GM20000 (cell line): ENCODE results near the gene C1orf210.

ENCODE experiments used
- DNase-seq: peaks from one replicate; pipeline ENCODE4 v3.0.0; 2012; ENCODE audit warnings: low spot score
- TF ChIP-seq, protein P1 (sequence below): IDR thresholded peaks from 2 replicates; pipeline ENCODE4 v1.5.1; 2012; ENCODE audit warnings: mild to moderate bottlenecking, control low read depth; ENCODE audit errors: extremely low read depth, missing control alignments

Gene C1orf210

DNA sequence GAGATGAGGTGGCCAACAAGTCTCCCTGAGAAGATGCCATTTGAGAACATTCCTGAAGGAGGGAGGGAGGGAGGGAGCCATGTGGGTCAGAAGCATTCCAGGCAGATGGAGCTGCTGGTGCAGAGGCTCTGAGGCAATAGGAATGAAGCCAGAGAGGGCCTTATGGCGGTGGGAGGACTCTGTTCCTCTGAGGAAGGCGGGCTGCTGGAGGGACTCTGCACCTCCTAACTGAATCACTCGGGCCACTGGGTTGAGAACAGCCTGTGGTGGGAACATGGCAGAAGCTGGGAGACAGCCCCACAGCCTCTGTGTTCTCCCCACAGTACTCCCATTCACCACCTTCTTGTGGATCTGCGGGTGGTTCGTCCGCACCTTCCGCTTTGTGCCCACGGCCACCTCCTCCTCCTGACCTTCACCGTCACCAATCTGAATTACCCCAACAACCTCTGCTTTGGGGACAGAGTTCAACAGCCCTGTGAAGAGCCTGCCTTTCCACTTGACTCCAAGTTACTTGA lies 18.0 kb downstream of the C1orf210 start:
- TF ChIP-seq, protein P1, sequence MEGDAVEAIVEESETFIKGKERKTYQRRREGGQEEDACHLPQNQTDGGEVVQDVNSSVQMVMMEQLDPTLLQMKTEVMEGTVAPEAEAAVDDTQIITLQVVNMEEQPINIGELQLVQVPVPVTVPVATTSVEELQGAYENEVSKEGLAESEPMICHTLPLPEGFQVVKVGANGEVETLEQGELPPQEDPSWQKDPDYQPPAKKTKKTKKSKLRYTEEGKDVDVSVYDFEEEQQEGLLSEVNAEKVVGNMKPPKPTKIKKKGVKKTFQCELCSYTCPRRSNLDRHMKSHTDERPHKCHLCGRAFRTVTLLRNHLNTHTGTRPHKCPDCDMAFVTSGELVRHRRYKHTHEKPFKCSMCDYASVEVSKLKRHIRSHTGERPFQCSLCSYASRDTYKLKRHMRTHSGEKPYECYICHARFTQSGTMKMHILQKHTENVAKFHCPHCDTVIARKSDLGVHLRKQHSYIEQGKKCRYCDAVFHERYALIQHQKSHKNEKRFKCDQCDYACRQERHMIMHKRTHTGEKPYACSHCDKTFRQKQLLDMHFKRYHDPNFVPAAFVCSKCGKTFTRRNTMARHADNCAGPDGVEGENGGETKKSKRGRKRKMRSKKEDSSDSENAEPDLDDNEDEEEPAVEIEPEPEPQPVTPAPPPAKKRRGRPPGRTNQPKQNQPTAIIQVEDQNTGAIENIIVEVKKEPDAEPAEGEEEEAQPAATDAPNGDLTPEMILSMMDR: no peak
- DNase-seq: no peak

DNA sequence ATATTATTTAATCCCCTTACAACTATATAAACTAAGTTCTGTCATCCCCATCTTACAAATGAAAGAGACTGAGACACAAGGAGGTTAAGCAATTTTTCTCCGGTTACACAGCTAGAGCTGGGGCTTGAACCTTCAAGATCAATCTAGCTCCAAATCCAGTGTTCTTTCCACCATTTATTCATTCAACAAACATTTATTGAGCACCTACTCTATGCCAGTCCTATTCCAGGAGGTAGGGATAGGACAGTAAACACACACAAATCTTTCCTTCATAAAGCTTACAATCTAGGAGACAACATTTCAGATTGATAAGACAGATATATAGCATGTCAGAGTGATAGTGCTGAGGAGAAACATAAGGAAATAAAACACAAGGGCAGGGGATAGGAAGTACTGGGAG lies 18.5 kb downstream of the C1orf210 start:
- no peak for DNase-seq
- TF ChIP-seq, protein P1: no peak

DNA sequence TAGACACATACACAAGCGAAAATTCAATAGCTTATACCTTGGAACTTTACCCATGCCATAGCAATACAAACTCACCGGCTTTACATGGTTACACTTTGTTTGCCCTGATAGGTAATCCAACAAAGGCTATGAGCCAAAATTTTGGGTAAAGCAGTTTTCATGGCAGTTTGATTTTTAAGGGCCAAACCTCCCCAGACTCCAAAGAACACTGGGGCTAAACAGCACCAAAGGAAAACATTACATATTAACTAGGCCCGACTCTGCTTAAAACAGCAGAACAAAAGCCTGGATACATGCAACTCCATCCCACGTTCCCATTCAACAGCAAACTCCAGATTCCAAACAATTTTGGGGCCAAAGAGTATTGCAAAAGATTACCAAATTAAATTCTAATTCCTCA lies 19.9 kb downstream of the C1orf210 start:
- DNase-seq: no peak
- TF ChIP-seq, protein P1: no peak

DNA sequence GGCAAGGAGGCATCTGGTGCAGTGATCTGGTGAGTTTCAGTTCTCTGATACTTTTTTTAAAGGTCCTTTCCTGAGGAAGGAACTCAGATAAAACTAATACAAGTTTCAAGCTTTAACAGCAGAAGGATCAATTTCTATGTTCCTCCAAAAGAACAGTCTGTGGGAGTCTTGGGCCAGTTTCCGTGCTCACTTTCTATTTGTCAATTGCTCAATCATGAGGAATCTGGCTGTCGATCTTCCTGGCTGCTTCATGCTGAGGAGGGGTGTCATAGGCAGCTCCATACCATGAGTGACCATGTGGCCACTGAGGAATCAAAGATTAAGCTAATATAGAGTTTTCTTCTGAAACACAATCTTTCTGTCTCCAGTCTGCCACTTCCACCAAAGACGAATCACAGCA lies 27.0 kb downstream of the C1orf210 start:
- DNase-seq: no peak
- TF ChIP-seq, protein P1: no peak

DNA sequence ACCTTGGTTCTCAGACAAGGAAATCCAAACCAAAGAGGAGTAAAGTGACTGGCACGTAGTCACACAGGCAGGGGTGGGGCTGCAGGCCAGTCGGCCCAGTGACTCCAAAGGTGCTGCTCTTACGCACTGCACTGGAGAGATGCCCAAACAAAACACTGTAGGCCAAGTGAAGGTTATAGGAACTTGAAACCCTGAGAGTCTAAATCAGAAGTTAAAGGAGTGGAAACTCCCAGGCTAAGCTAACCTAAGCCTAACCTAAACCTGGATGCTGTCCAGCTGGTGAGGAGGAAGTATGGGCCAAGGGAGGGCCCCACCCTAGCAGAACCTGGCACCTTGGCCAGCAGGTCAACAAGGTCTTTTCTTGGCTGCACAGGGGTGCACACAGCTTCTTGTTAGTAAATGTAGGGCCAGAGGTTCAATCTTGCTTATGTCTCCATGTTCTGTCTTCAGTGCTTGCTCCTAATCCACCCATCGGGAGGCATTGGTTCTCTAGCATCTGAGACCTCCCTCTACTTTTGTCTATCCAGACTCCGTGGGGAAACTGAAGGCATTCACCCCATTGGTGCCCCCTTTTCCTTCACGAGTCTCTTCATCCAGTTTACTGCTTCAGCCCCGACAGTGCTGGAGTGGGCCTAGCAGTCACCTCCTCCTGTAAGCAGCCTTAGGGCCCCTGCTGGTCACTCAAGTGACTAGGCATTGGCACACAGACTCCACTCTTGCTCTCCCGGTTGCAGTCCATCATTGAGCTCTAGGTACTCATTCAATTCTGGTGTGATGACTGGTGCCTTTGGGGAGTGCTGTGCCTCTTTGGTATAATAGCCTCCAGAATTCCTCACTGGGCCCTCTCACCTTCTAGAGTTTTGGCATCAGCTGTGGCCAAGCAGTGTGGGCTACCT lies 28.5 kb downstream of the C1orf210 start:
- TF ChIP-seq, protein P1: no peak
- DNase-seq: no peak

DNA sequence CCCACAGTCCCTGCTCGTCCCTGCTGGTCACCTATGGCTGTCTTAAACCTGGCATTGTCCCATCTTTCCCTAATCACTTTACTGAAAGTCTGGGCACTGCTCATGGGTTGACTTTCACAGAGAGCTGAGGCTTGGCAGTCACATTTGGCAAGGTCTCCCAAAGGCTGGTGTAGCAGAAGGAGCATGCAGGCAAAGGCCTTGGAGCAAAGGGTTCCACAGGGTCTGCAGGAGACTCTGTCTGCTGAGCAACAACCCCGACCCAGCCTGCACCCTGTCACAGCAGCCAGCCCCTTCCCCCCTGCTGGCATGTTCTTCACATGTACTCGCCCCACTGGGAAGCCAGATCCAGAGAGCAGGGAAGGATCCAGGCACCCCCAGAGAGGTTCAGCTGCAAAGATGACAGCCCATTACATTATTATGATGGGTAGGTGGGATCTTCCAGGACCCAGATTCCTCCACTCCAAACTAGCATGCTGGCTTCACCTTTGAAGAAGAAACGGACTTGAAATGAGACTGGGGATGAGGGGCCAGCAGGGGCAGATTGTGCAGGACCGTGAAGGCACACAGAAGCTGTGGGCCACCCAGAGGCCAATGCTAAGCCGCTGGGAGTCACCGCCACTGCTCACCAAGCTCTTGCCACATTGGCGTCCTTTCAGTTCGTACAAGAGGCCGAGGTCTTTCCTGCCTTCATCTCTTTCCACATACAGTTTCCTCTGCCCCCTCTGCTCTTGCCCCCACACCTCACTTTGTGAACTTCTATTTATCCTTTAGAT lies 29.8 kb downstream of the C1orf210 start:
- no peak for DNase-seq
- TF ChIP-seq, protein P1: no peak

DNA sequence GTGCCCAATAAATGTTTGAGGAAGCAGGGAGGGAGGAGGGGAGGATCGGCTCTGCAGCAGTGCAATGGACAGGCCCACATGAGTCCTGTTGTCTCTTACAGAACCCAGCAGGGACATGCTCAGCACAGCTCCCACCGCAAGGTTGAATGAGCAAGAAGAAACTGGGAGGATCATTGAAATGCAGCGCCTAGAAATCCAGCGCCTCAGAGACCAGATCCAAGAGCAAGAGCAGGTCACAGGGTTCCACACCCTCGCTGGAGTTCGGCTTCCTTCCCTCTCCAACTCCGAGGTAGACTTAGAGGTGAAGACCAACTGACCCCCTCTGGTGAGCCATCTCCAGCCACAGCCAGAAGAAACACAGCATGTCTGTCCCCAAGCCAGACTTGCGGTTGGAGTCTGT lies 31.5 kb downstream of the C1orf210 start:
- TF ChIP-seq, protein P1: no peak
- DNase-seq: no peak
